Osteoblast (primary cell): Measurements from ENCODE around the gene TTC33. TPM values are rescaled to one million over a fixed set of nuclear protein-coding genes. Genes with fewer than 3 reads are reported as not detected.

Source experiments
- DNase-seq: peaks from one replicate; pipeline ENCODE4 v3.0.0; 2011; ENCODE audit warnings: low spot score, mixed read lengths; ENCODE audit not compliant: insufficient read length; ENCODE audit errors: missing footprints
- H2AFZ ChIP-seq: 2 replicates; pipeline ENCODE4 v1.6.0; 2011; ENCODE audit warnings: mild to moderate bottlenecking, low read length
- H3K27ac ChIP-seq: 2 replicates; pipeline ENCODE4 v1.5.1; 2011; ENCODE audit warnings: mild to moderate bottlenecking, low read depth, low read length, moderate library complexity
- H3K27me3 ChIP-seq: 2 replicates; pipeline ENCODE4 v1.6.0; 2012; ENCODE audit warnings: mild to moderate bottlenecking, control low read depth, inconsistent platforms, low read length, moderate library complexity; ENCODE audit not compliant: insufficient read depth
- H3K36me3 ChIP-seq: 2 replicates; pipeline ENCODE4 v1.5.1; 2011; ENCODE audit warnings: mild to moderate bottlenecking, low read length, control low read depth, moderate library complexity; ENCODE audit not compliant: insufficient read depth
- H3K4me1 ChIP-seq: 2 replicates; pipeline ENCODE4 v1.5.1; 2011; ENCODE audit warnings: mild to moderate bottlenecking, low read length, control low read depth, moderate library complexity; ENCODE audit not compliant: insufficient read depth
- H3K4me2 ChIP-seq: 2 replicates; pipeline ENCODE4 v1.6.0; 2011; ENCODE audit warnings: mild to moderate bottlenecking, low read length; ENCODE audit not compliant: insufficient read depth
- H3K4me3 ChIP-seq: fragments of 200-600 bp; sonication (generic); 3 replicates; pipeline ENCODE4 v1.5.1; 2012; ENCODE audit warnings: mild to moderate bottlenecking, low read length, inconsistent platforms; ENCODE audit not compliant: insufficient read depth
- H3K79me2 ChIP-seq: 2 replicates; pipeline ENCODE4 v1.6.0; 2012; ENCODE audit warnings: mild to moderate bottlenecking, low read length, control low read depth, inconsistent platforms; ENCODE audit not compliant: insufficient read depth
- H3K9me3 ChIP-seq: 2 replicates; pipeline ENCODE4 v1.5.1; 2011; ENCODE audit warnings: low read depth, low read length, control low read depth
- H4K20me1 ChIP-seq: 2 replicates; pipeline ENCODE4 v1.6.0; 2012; ENCODE audit warnings: mild to moderate bottlenecking, low read length, control low read depth; ENCODE audit not compliant: insufficient read depth
- CTCF ChIP-seq: IDR thresholded peaks from 2 replicates; pipeline ENCODE4 v1.5.1; 2011; ENCODE audit warnings: mild to moderate bottlenecking, low read depth, low read length, moderate library complexity; ENCODE audit errors: extremely low read depth
- total RNA-seq: library from RNA; depleted of rRNA; stranded (reverse); fragments of >200 nt; gene quantifications from 2 replicates; pipeline ENCODE4 v1.2.3, GENCODE V29; 2012

Gene TTC33
- total RNA-seq, 1 donor, result 14.5 TPM

DNA sequence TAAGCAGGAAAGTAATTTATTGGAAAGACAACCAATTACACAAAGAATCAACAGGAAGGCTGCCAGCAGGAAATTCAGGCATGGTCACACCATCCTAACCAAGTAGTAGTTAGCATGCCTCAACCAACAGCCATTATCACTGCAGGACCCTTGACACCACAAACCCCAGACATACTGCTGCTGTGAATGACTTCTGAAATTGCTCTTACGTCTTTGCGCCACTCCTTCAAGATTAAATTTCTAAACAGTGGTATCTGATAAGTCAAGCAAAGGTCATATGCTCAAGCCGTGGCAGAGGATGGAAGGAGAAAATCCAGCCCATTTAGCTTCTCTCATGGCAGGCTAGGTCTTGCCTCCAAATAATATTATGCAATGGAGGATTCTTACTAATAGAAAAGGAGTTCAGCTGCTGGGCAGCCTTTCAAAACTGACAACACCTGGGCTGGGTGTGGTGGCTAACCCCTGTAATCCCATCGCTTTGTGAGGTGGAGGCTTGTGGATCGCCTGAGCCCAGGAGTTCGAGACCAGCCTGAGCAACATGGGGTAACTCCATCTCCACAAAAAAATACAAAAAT is 81.0 kb downstream of the TTC33 start:
- H3K4me3 ChIP-seq, result no peak overlapping the region
- TF ChIP-seq CTCF, result no peak
- no peaks in the 10 kb centered on the region for H3K27me3 ChIP-seq
- no peak overlapping the region for H3K27ac ChIP-seq
- H3K9me3 ChIP-seq, result no peaks in the 10 kb centered on the region
- H3K4me1 ChIP-seq, result peaks cover 35% of the 10 kb centered on the region
- peaks cover under 1% of the 10 kb centered on the region for H3K79me2 ChIP-seq
- no peaks in the 10 kb centered on the region for H4K20me1 ChIP-seq
- H3K36me3 ChIP-seq, result no peaks in the 10 kb centered on the region
- no peak overlapping the region for H3K4me2 ChIP-seq
- DNase-seq, result no peak
- H2AFZ ChIP-seq, result no peak overlapping the region

GRCh38 chr5:40672425-40672824 is 83.3 kb downstream of the TTC33 start:
- H3K27me3 ChIP-seq, result no peaks in the 10 kb centered on the region
- TF ChIP-seq CTCF, result no peak
- H2AFZ ChIP-seq, result peak overlapping the region; percentile 24
- no peak overlapping the region for H3K4me3 ChIP-seq
- H3K4me2 ChIP-seq, result no peak overlapping the region
- H3K4me1 ChIP-seq, result peaks cover 19% of the 10 kb centered on the region
- no peaks in the 10 kb centered on the region for H3K36me3 ChIP-seq
- H3K9me3 ChIP-seq, result no peaks in the 10 kb centered on the region
- H3K27ac ChIP-seq, result no peak overlapping the region
- no peaks in the 10 kb centered on the region for H3K79me2 ChIP-seq
- no peak for DNase-seq
- H4K20me1 ChIP-seq, result no peaks in the 10 kb centered on the region

DNA sequence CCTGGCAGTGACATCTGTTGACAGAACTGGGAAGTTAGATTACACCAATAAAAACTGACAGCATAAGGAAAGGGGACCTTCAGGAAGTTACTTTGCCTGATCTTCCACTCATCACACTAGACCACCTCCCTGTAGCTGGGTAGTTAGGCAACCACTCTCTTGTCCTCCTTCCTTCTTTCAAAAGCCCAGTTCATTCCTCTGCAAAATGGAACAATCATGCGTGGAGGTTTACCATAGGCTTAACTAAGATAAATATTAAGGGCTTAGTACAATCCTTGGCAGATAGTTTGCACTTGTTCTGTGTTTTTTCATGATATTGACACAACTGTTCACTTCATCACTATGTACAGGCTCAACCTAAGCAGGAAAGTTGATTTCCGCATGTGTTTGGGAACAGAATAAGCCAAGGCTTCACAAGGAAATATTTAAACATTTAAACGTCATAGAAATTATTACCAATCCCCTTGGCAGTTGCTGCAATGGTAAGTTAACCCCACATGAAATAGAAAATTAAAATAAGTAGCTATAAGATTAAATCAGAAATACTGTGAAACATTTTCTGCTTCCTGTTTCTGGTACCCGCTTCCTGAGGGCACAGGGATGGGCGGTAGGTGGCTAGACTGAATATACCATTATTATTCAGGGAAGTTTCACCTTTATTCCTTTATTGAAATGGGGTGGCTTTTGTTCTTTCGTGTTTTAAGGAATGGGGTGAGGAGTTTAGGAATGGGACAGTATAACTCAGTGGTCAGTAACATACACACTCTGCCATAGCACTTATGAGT is 86.0 kb downstream of the TTC33 start:
- Histone ChIP-seq H3K9me3 (no peaks in the 10 kb centered on the region), H3K4me1 (no peaks in the 10 kb centered on the region), H3K27ac (no peak overlapping the region), H2AFZ (no peak overlapping the region), H3K4me3 (no peak overlapping the region), H3K4me2 (no peak overlapping the region), H3K27me3 (no peaks in the 10 kb centered on the region), H3K79me2 (no peaks in the 10 kb centered on the region), H4K20me1 (no peaks in the 10 kb centered on the region), H3K36me3 (no peaks in the 10 kb centered on the region)
- TF ChIP-seq CTCF, result no peak
- no peak for DNase-seq

GRCh38 chr5:40667161-40667663 is 88.5 kb downstream of the TTC33 start:
- H3K27ac ChIP-seq, result no peak overlapping the region
- no peaks in the 10 kb centered on the region for H3K27me3 ChIP-seq
- H3K4me2 ChIP-seq, result no peak overlapping the region
- H3K36me3 ChIP-seq, result no peaks in the 10 kb centered on the region
- DNase-seq, result peak; percentile 53
- no peaks in the 10 kb centered on the region for H4K20me1 ChIP-seq
- no peaks in the 10 kb centered on the region for H3K79me2 ChIP-seq
- H2AFZ ChIP-seq, result no peak overlapping the region
- no peaks in the 10 kb centered on the region for H3K4me1 ChIP-seq
- H3K4me3 ChIP-seq, result no peak overlapping the region
- TF ChIP-seq CTCF, result no peak
- H3K9me3 ChIP-seq, result no peaks in the 10 kb centered on the region
